OCI-LY1 (cell line): ENCODE results near the gene HJURP.

Experiments used
- H2AFZ ChIP-seq: fragments of 200-600 bp; sonication (generic), shearing (Covaris generic); 2 replicates; pipeline ENCODE4 v1.6.0; 2014; ENCODE audit warnings: antibody characterized with exemption, mild to moderate bottlenecking, low read length
- H3F3A ChIP-seq: fragments of 200-600 bp; sonication (generic), shearing (Covaris generic); 2 replicates; pipeline ENCODE4 v1.6.0; 2014; ENCODE audit warnings: mild to moderate bottlenecking, antibody characterized with exemption, low read length, moderate library complexity; ENCODE audit not compliant: insufficient read depth
- H3K27ac ChIP-seq: fragments of 200-600 bp; sonication (generic); 2 replicates; pipeline ENCODE4 v1.5.1; 2014; ENCODE audit warnings: low read length, mixed run types, mild to moderate bottlenecking, low read depth; ENCODE audit not compliant: poor library complexity, severe bottlenecking
- H3K27me3 ChIP-seq: fragments of 200-600 bp; sonication (generic); 2 replicates; pipeline ENCODE4 v1.6.0; 2014; ENCODE audit warnings: antibody characterized with exemption, mild to moderate bottlenecking, low read length, moderate library complexity; ENCODE audit not compliant: insufficient read depth
- H3K36me3 ChIP-seq: fragments of 200-600 bp; sonication (generic); 2 replicates; pipeline ENCODE4 v1.6.1; 2014; ENCODE audit warnings: mild to moderate bottlenecking, antibody characterized with exemption, low read length, moderate library complexity, mixed read lengths; ENCODE audit not compliant: insufficient read depth
- H3K4me1 ChIP-seq: fragments of 200-600 bp; sonication (generic); 2 replicates; pipeline ENCODE4 v1.5.1; 2014; ENCODE audit warnings: mild to moderate bottlenecking, low read length, moderate library complexity; ENCODE audit not compliant: insufficient read depth, severe bottlenecking
- H3K4me2 ChIP-seq: fragments of 200-600 bp; sonication (generic), shearing (Covaris generic); 2 replicates; pipeline ENCODE4 v1.6.1; 2014; ENCODE audit warnings: low read length
- H3K4me3 ChIP-seq: fragments of 200-600 bp; sonication (generic); 2 replicates; pipeline ENCODE4 v1.5.1; 2014; ENCODE audit warnings: low read length, low read depth, mild to moderate bottlenecking, mixed read lengths; ENCODE audit not compliant: poor library complexity, severe bottlenecking
- H3K79me2 ChIP-seq: fragments of 200-600 bp; shearing (Covaris generic); 2 replicates; pipeline ENCODE4 v1.6.1; 2016; ENCODE audit warnings: mixed run types, low read length, mixed read lengths; ENCODE audit not compliant: insufficient read depth
- H3K9ac ChIP-seq: fragments of 200-600 bp; sonication (generic), shearing (Covaris generic); 2 replicates; pipeline ENCODE4 v1.6.1; 2014; ENCODE audit warnings: mild to moderate bottlenecking, low read length, mixed read lengths
- H3K9me2 ChIP-seq: fragments of 200-600 bp; sonication (generic), shearing (Covaris generic); 2 replicates; pipeline ENCODE4 v1.6.1; 2014; ENCODE audit warnings: low read depth, mild to moderate bottlenecking, low read length, mixed read lengths
- H3K9me3 ChIP-seq: fragments of 200-600 bp; shearing (Covaris generic); 2 replicates; pipeline ENCODE4 v1.6.1; 2014; ENCODE audit warnings: low read length, mixed read lengths
- H4K20me1 ChIP-seq: fragments of 200-600 bp; sonication (generic), shearing (Covaris generic); 2 replicates; pipeline ENCODE4 v1.6.0; 2016; ENCODE audit warnings: mild to moderate bottlenecking, low read length; ENCODE audit not compliant: insufficient read depth
- EZH2 ChIP-seq: fragments of 200-600 bp; sonication (generic), shearing (Covaris generic); IDR thresholded peaks from 2 replicates; pipeline ENCODE4 v1.8.0; 2017; ENCODE audit warnings: borderline replicate concordance, mixed run types, mild to moderate bottlenecking, antibody characterized with exemption, low read length, moderate library complexity, mixed read lengths
- TF ChIP-seq, protein P1 (sequence below): fragments of 200-600 bp; sonication (generic), shearing (Covaris generic); IDR thresholded peaks from 2 replicates; pipeline ENCODE4 v1.5.1; 2017; ENCODE audit warnings: mild to moderate bottlenecking, antibody characterized with exemption, low read length, moderate library complexity, mixed read lengths

The HJURP gene

GRCh38 chr2:233867993-233868532 is 13.7 kb upstream of the HJURP start, which contains the start of gene MSL3B:
Gene MSL3B, minus strand, starts transcription at chr2:233868386.
- Histone ChIP-seq H3K36me3 (no peaks in the 10 kb centered on the region), H3K9me3 (no peaks in the 10 kb centered on the region), H2AFZ (no peak within 1 kb of the TSS), H4K20me1 (no peaks in the 10 kb centered on the region), H3K4me3 (no peak within 1 kb of the TSS), H3K4me1 (no peaks in the 10 kb centered on the region), H3K27me3 (no peaks in the 10 kb centered on the region), H3K4me2 (no peak within 1 kb of the TSS), H3K27ac (no peak within 1 kb of the TSS), H3F3A (no peaks in the 10 kb centered on the region), H3K79me2 (no peaks in the 10 kb centered on the region), H3K9me2 (no peaks in the 10 kb centered on the region), H3K9ac (no peak within 1 kb of the TSS)
- TF ChIP-seq EZH2 = no peak
- TF ChIP-seq, protein P1, sequence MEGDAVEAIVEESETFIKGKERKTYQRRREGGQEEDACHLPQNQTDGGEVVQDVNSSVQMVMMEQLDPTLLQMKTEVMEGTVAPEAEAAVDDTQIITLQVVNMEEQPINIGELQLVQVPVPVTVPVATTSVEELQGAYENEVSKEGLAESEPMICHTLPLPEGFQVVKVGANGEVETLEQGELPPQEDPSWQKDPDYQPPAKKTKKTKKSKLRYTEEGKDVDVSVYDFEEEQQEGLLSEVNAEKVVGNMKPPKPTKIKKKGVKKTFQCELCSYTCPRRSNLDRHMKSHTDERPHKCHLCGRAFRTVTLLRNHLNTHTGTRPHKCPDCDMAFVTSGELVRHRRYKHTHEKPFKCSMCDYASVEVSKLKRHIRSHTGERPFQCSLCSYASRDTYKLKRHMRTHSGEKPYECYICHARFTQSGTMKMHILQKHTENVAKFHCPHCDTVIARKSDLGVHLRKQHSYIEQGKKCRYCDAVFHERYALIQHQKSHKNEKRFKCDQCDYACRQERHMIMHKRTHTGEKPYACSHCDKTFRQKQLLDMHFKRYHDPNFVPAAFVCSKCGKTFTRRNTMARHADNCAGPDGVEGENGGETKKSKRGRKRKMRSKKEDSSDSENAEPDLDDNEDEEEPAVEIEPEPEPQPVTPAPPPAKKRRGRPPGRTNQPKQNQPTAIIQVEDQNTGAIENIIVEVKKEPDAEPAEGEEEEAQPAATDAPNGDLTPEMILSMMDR = no peak

DNA sequence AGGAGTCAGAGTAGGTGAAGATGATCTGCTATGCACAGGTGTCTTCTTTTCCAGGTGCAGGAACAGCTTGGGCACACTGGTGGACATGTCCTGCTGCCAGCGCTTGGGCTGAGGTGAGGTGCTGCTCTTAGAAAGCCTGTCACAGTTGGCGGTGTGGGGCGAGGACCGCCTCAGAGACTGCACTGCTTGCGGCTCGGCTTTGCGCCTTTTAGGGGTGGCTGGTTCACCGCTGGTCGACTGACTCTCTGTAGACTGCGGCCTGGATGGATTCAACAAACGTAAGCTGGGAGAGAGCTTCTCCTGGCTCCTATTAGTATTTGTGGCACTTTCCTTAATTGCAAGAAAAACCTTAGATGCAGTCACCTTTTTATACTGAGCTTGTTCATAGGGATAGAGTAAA is 12.1 kb upstream of the HJURP start:
- Histone ChIP-seq H3K4me3 (no peak overlapping the region), H3K9me3 (no peaks in the 10 kb centered on the region), H3K4me2 (no peak overlapping the region), H3K9me2 (no peaks in the 10 kb centered on the region), H3F3A (no peaks in the 10 kb centered on the region), H3K79me2 (no peaks in the 10 kb centered on the region), H2AFZ (no peak overlapping the region), H3K36me3 (no peaks in the 10 kb centered on the region), H3K27me3 (no peaks in the 10 kb centered on the region), H3K27ac (no peak overlapping the region), H3K9ac (no peak overlapping the region), H3K4me1 (no peaks in the 10 kb centered on the region), H4K20me1 (no peaks in the 10 kb centered on the region)
- TF ChIP-seq, protein P1 = no peak
- no peak for TF ChIP-seq EZH2

DNA sequence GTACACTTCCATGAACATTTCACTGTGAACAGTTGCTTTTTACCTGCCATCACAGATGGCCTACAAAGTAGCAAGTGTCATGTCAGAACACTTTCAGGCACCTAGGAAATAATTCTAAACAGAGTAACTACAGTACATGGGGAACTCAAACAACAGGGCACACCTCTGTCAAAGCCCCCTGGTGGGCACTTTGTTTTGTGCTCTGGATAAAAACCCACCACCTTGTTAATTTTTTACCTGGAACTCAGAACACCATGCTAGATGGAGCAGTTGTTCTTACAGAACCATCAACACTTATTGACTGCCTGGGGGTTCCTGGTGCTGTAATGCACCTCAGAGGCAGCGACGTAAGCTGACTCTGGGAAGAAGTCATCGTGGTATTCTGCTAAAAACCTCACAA is 11.5 kb upstream of the HJURP start:
- Histone ChIP-seq H3K27ac (no peak overlapping the region), H3K4me2 (no peak overlapping the region), H2AFZ (no peak overlapping the region), H3K79me2 (no peaks in the 10 kb centered on the region), H3K9ac (no peak overlapping the region), H3F3A (no peaks in the 10 kb centered on the region), H3K9me3 (no peaks in the 10 kb centered on the region), H4K20me1 (no peaks in the 10 kb centered on the region), H3K4me3 (no peak overlapping the region), H3K4me1 (no peaks in the 10 kb centered on the region), H3K9me2 (no peaks in the 10 kb centered on the region), H3K36me3 (no peaks in the 10 kb centered on the region), H3K27me3 (no peaks in the 10 kb centered on the region)
- TF ChIP-seq EZH2 = no peak
- TF ChIP-seq, protein P1 = peak; percentile 50
